ENCODE data around the gene AMPD3.

Gene AMPD3

GRCh38 chr11:10459029-10459970 is 4.2 kb downstream of the AMPD3 start:
- no peaks in the 10 kb centered on the region for H3K27me3 ChIP-seq (replicated peaks; ENCODE audit: control insufficient read depth, insufficient read depth, low read length, poor library complexity, severe bottlenecking)
- DNase-seq, result peak; percentile 45 to 76 (median 61)
- H3K36me3 ChIP-seq (ENCODE audit: control insufficient read depth, insufficient read depth, low read length), result peaks cover 30% of the 10 kb centered on the region
- H3K27ac ChIP-seq (ENCODE audit: insufficient read depth, low read length, poor library complexity, severe bottlenecking), result peak overlapping the region; percentile 81
- H3K4me3 ChIP-seq (ENCODE audit: insufficient read depth, low read depth, low read length, poor library complexity, severe bottlenecking), result peak overlapping the region; percentile 14
- H3K9me3 ChIP-seq (ENCODE audit: control insufficient read depth, low read length), result no peaks in the 10 kb centered on the region
- peaks cover 49% of the 10 kb centered on the region for H3K4me1 ChIP-seq (ENCODE audit: control insufficient read depth, insufficient read depth, low read length, poor library complexity, severe bottlenecking)

- H3K4me1 ChIP-seq (ENCODE audit: control insufficient read depth, insufficient read depth, low read length, poor library complexity, severe bottlenecking), result peaks cover 38% of the 10 kb centered on the region
- no peaks in the 10 kb centered on the region for H3K27me3 ChIP-seq (replicated peaks; ENCODE audit: control insufficient read depth, insufficient read depth, low read length, poor library complexity, severe bottlenecking)
- peaks cover 40% of the 10 kb centered on the region for H3K36me3 ChIP-seq (ENCODE audit: control insufficient read depth, insufficient read depth, low read length)
- DNase-seq, result no peak
- no peak overlapping the region for H3K4me3 ChIP-seq (ENCODE audit: insufficient read depth, low read depth, low read length, poor library complexity, severe bottlenecking)
- H3K9me3 ChIP-seq (ENCODE audit: control insufficient read depth, low read length), result no peaks in the 10 kb centered on the region
- H3K27ac ChIP-seq (ENCODE audit: insufficient read depth, low read length, poor library complexity, severe bottlenecking), result no peak overlapping the region
These were observed 5.7 kb downstream of the AMPD3 start for GRCh38 chr11:10460611-10461275.

- Histone ChIP-seq H3K36me3 (ENCODE audit: control insufficient read depth, insufficient read depth, low read length) (peaks cover 40% of the 10 kb centered on the region), H3K4me1 (ENCODE audit: control insufficient read depth, insufficient read depth, low read length, poor library complexity, severe bottlenecking) (peaks cover 33% of the 10 kb centered on the region), H3K9me3 (ENCODE audit: control insufficient read depth, low read length) (no peaks in the 10 kb centered on the region), H3K27ac (ENCODE audit: insufficient read depth, low read length, poor library complexity, severe bottlenecking) (no peak overlapping the region), H3K27me3 (replicated peaks; ENCODE audit: control insufficient read depth, insufficient read depth, low read length, poor library complexity, severe bottlenecking) (no peaks in the 10 kb centered on the region), H3K4me3 (ENCODE audit: insufficient read depth, low read depth, low read length, poor library complexity, severe bottlenecking) (no peak overlapping the region)
- DNase-seq, result no peak
These were observed 6.3 kb downstream of the AMPD3 start for GRCh38 chr11:10461276-10461790.

GRCh38 chr11:10462746-10463300 is 7.8 kb downstream of the AMPD3 start:
- no peak overlapping the region for H3K4me3 ChIP-seq (ENCODE audit: insufficient read depth, low read depth, low read length, poor library complexity, severe bottlenecking)
- H3K9me3 ChIP-seq (ENCODE audit: control insufficient read depth, low read length), result no peaks in the 10 kb centered on the region
- no peaks in the 10 kb centered on the region for H3K27me3 ChIP-seq (replicated peaks; ENCODE audit: control insufficient read depth, insufficient read depth, low read length, poor library complexity, severe bottlenecking)
- no peak overlapping the region for H3K27ac ChIP-seq (ENCODE audit: insufficient read depth, low read length, poor library complexity, severe bottlenecking)
- DNase-seq, result no peak
- peaks cover 40% of the 10 kb centered on the region for H3K36me3 ChIP-seq (ENCODE audit: control insufficient read depth, insufficient read depth, low read length)
- peaks cover 18% of the 10 kb centered on the region for H3K4me1 ChIP-seq (ENCODE audit: control insufficient read depth, insufficient read depth, low read length, poor library complexity, severe bottlenecking)

- Histone ChIP-seq H3K27ac (ENCODE audit: insufficient read depth, low read length, poor library complexity, severe bottlenecking) (no peak overlapping the region), H3K27me3 (replicated peaks; ENCODE audit: control insufficient read depth, insufficient read depth, low read length, poor library complexity, severe bottlenecking) (no peaks in the 10 kb centered on the region), H3K4me3 (ENCODE audit: insufficient read depth, low read depth, low read length, poor library complexity, severe bottlenecking) (no peak overlapping the region), H3K9me3 (ENCODE audit: control insufficient read depth, low read length) (no peaks in the 10 kb centered on the region), H3K36me3 (ENCODE audit: control insufficient read depth, insufficient read depth, low read length) (peaks cover 14% of the 10 kb centered on the region), H3K4me1 (ENCODE audit: control insufficient read depth, insufficient read depth, low read length, poor library complexity, severe bottlenecking) (no peaks in the 10 kb centered on the region)
- DNase-seq, result no peak
These were observed 18.3 kb downstream of the AMPD3 start for GRCh38 chr11:10473371-10473770.

- Histone ChIP-seq H3K27me3 (replicated peaks; ENCODE audit: control insufficient read depth, insufficient read depth, low read length, poor library complexity, severe bottlenecking) (no peaks in the 10 kb centered on the region), H3K4me3 (ENCODE audit: insufficient read depth, low read depth, low read length, poor library complexity, severe bottlenecking) (no peak overlapping the region), H3K9me3 (ENCODE audit: control insufficient read depth, low read length) (no peaks in the 10 kb centered on the region), H3K4me1 (ENCODE audit: control insufficient read depth, insufficient read depth, low read length, poor library complexity, severe bottlenecking) (no peaks in the 10 kb centered on the region), H3K36me3 (ENCODE audit: control insufficient read depth, insufficient read depth, low read length) (peaks cover 14% of the 10 kb centered on the region), H3K27ac (ENCODE audit: insufficient read depth, low read length, poor library complexity, severe bottlenecking) (no peak overlapping the region)
- DNase-seq, result no peak
These were observed 19.5 kb downstream of the AMPD3 start for GRCh38 chr11:10474551-10474950.

- H3K36me3 ChIP-seq (ENCODE audit: control insufficient read depth, insufficient read depth, low read length), result peaks cover 18% of the 10 kb centered on the region
- no peaks in the 10 kb centered on the region for H3K27me3 ChIP-seq (replicated peaks; ENCODE audit: control insufficient read depth, insufficient read depth, low read length, poor library complexity, severe bottlenecking)
- H3K27ac ChIP-seq (ENCODE audit: insufficient read depth, low read length, poor library complexity, severe bottlenecking), result no peak overlapping the region
- DNase-seq, result no peak
- H3K4me1 ChIP-seq (ENCODE audit: control insufficient read depth, insufficient read depth, low read length, poor library complexity, severe bottlenecking), result no peaks in the 10 kb centered on the region
- no peaks in the 10 kb centered on the region for H3K9me3 ChIP-seq (ENCODE audit: control insufficient read depth, low read length)
- H3K4me3 ChIP-seq (ENCODE audit: insufficient read depth, low read depth, low read length, poor library complexity, severe bottlenecking), result no peak overlapping the region
These were observed 21.3 kb downstream of the AMPD3 start for GRCh38 chr11:10476342-10476741.

GRCh38 chr11:10476927-10477689 is 22.0 kb downstream of the AMPD3 start:
- DNase-seq, result no peak
- no peak overlapping the region for H3K27ac ChIP-seq (ENCODE audit: insufficient read depth, low read length, poor library complexity, severe bottlenecking)

GRCh38 chr11:10477690-10478046 is 22.6 kb downstream of the AMPD3 start:
- Histone ChIP-seq H3K27ac (ENCODE audit: insufficient read depth, low read length, poor library complexity, severe bottlenecking) (no peak overlapping the region), H3K9me3 (ENCODE audit: control insufficient read depth, low read length) (no peaks in the 10 kb centered on the region), H3K27me3 (replicated peaks; ENCODE audit: control insufficient read depth, insufficient read depth, low read length, poor library complexity, severe bottlenecking) (no peaks in the 10 kb centered on the region), H3K36me3 (ENCODE audit: control insufficient read depth, insufficient read depth, low read length) (peaks cover 29% of the 10 kb centered on the region), H3K4me1 (ENCODE audit: control insufficient read depth, insufficient read depth, low read length, poor library complexity, severe bottlenecking) (no peaks in the 10 kb centered on the region), H3K4me3 (ENCODE audit: insufficient read depth, low read depth, low read length, poor library complexity, severe bottlenecking) (no peak overlapping the region)
- no peak for DNase-seq

More at GRCh38 chr11:10476927-10477689, 22.0 kb downstream of the AMPD3 start:
- H3K9me3 ChIP-seq (ENCODE audit: control insufficient read depth, low read length), result no peaks in the 10 kb centered on the region
- H3K36me3 ChIP-seq (ENCODE audit: control insufficient read depth, insufficient read depth, low read length), result peaks cover 25% of the 10 kb centered on the region
- no peak overlapping the region for H3K4me3 ChIP-seq (ENCODE audit: insufficient read depth, low read depth, low read length, poor library complexity, severe bottlenecking)
- no peaks in the 10 kb centered on the region for H3K4me1 ChIP-seq (ENCODE audit: control insufficient read depth, insufficient read depth, low read length, poor library complexity, severe bottlenecking)
- H3K27me3 ChIP-seq (replicated peaks; ENCODE audit: control insufficient read depth, insufficient read depth, low read length, poor library complexity, severe bottlenecking), result no peaks in the 10 kb centered on the region

Data from effector memory CD4-positive, alpha-beta T cell (primary cell).